Measurements from ENCODE around the gene CTNNB1. TPM values are rescaled to one million over a fixed set of nuclear protein-coding genes. Genes with fewer than 3 reads are reported as not detected.

The CTNNB1 gene
- total and polyA plus RNA-seq, 2 of the 8 experiments (the other 6 are each of a cell fraction or from before 2014, with no cell fraction given): 356 to 579 TPM

DNA sequence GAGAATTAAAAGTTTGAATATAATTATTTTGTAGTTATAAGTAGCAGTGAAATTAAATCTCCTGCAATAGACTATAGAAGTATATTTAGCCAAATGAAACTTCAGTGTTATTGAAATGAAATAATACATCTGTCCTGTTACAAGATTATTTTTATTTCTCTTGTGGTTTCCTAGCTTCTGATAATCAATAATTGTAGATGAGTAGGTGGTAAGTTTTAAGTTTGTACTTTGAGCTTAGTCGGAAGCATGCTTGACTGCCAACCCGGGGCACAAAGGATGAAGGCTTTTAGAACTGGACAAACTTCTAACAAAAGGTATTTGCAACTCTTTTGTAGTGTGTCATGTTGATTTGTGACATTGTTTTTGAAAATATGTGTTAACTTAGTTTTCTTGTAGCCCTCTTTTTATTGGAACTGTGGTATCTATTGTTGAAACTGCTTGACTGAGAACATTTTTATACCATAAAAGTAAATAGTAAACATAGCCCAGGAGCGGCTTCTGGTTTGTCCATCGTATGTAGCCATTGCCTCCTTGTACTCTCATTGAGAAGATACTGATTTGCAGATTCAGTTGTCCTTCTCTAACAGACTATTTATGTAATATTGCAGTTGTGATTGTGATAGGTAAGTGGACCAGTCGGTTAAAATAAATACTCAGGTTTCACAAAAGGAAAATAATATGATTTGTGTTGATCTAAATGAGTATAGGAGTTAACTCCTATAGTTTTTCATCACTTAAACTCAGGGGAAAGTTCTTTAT, 2.9 kb downstream of the CTNNB1 start:
- H3K56ac ChIP-seq (replicated peaks; ENCODE audit: insufficient read length, low read depth, low read length): no peak overlapping the region
- no peak overlapping the region for H3K4ac ChIP-seq (replicated peaks; ENCODE audit: insufficient read length, low read depth, low read length)
- H3K4me3 ChIP-seq (ENCODE audit: extremely low read depth in 1 of 4, insufficient read depth in 2 of 4, low read depth in 3 of 4, low read length in 4 of 4): peak overlapping the region; percentile 2 to 99 (median 84)
- no peak overlapping the region for H2AFZ ChIP-seq (ENCODE audit: low read length)
- POLR2A ChIA-PET (ENCODE audit: partially characterized antibody): interaction anchor here (0.6 to 6.8 kb wide), 8 partner anchors 8 to 63 kb away, joined by 3 to 80 read pairs (median 4); no protein-coding TSS in a partner anchor
- no peak overlapping the region for H2AK5ac ChIP-seq (ENCODE audit: low read depth, low read length)
- WGBS, 2 experiments (ENCODE audit: extremely low coverage in 1 of 2, insufficient coverage in 1 of 2, insufficient read length in 1 of 2, insufficient replicate concordance in 2 of 2, low coverage in 1 of 2, low lambda C conversion rate in 2 of 2, missing lambda C conversion rate in 1 of 2): 9% methylated on average over 5 of the region's 5 CpGs; no CpG with 5 or more reads in 1 of the 2 experiments
- peaks cover 0 to 31% (median 5%) of the 10 kb centered on the region in 4 experiments; a peak in 6 of 7 replicates for H3K4me1 ChIP-seq (replicated peaks in 1 of 4; ENCODE audit: control insufficient read depth in 3 of 4, insufficient read depth in 4 of 4, low read length in 3 of 4)
- H4K20me1 ChIP-seq (replicated peaks in 1 of 2; ENCODE audit: control insufficient read depth in 1 of 2, insufficient read depth in 2 of 2, low read length in 2 of 2): peaks cover 24 to 36% of the 10 kb centered on the region in 2 experiments
- peaks cover 49 to 74% of the 10 kb centered on the region in 2 experiments for H3K79me2 ChIP-seq (ENCODE audit: control insufficient read depth in 1 of 2, insufficient read depth in 2 of 2, low read length in 2 of 2)
- no peak overlapping the region for H3K18ac ChIP-seq (ENCODE audit: extremely low read depth, low read length)
- no peaks in the 10 kb centered on the region for H3K79me1 ChIP-seq (ENCODE audit: low read depth, low read length)
- H4K91ac ChIP-seq (replicated peaks; ENCODE audit: insufficient read length, low read length): no peak overlapping the region
- H2BK20ac ChIP-seq (ENCODE audit: low read length): no peak overlapping the region
- no peak overlapping the region for H3K9ac ChIP-seq (replicated peaks in 1 of 4; ENCODE audit: extremely low read depth in 1 of 4, low read depth in 3 of 4, low read length in 3 of 4)
- no peaks in the 10 kb centered on the region for H3K9me3 ChIP-seq (ENCODE audit: insufficient read depth in 2 of 2, low read depth in 1 of 2, low read length in 1 of 2)
- H3K14ac ChIP-seq (ENCODE audit: insufficient read length): no peak overlapping the region
- peak overlapping the region; percentile 77 to 85 for H3K4me2 ChIP-seq (ENCODE audit: insufficient read depth in 1 of 2, low read depth in 2 of 2, low read length in 2 of 2)
- no peak overlapping the region for H2BK5ac ChIP-seq (ENCODE audit: low read depth, low read length)
- H4K8ac ChIP-seq (ENCODE audit: extremely low read depth, insufficient read depth, low read length): no peak overlapping the region
- H3K27me3 ChIP-seq (replicated peaks in 1 of 4; ENCODE audit: control insufficient read depth in 3 of 4, extremely low read depth in 1 of 4, insufficient read depth in 3 of 4, low read length in 3 of 4): no peaks in the 10 kb centered on the region
- H2BK12ac ChIP-seq (ENCODE audit: low read depth, low read length): no peak overlapping the region
- TF ChIP-seq TAF7 (optimal IDR thresholded peaks at IDR 0.05; ENCODE audit: borderline replicate concordance, low read depth, low read length) (no peak), CHD1 (IDR thresholded peaks at IDR 0.05; ENCODE audit: low read depth, low read length) (no peak), RBBP5 (IDR thresholded peaks at IDR 0.05; ENCODE audit: borderline replicate concordance, low read depth, low read length) (no peak), SP1 (IDR thresholded peaks at IDR 0.05; ENCODE audit: low read depth, low read length) (no peak), EGR1 (IDR thresholded peaks at IDR 0.05; ENCODE audit: borderline replicate concordance, low read depth, low read length) (no peak), RXRA (IDR thresholded peaks at IDR 0.05; ENCODE audit: insufficient read depth, low read depth, low read length) (no peak), NRF1 (IDR thresholded peaks at IDR 0.05; ENCODE audit: low read depth, low read length) (no peak), SAP30 (IDR thresholded peaks at IDR 0.05; ENCODE audit: insufficient read depth, insufficient replicate concordance, low read length) (no peak)
- no peak overlapping the region for H3K27ac ChIP-seq (ENCODE audit: low read depth, low read length)
- DNase-seq (ENCODE audit: low read depth in 1 of 2, low spot score in 2 of 2): no peak
- H2BK120ac ChIP-seq (replicated peaks; ENCODE audit: low read depth, low read length): no peak overlapping the region
- CTCF ChIA-PET (ENCODE audit: partially characterized antibody): interaction anchor here (0.6 to 1.0 kb wide), 5 partner anchors 12 to 361 kb away, joined by 3 to 5 read pairs (median 4); no protein-coding TSS in a partner anchor
- H2BK15ac ChIP-seq (ENCODE audit: low read length): no peak overlapping the region
- FAIRE-seq: no peak
- H3K23ac ChIP-seq (ENCODE audit: insufficient read length): no peak overlapping the region
- no peaks in the 10 kb centered on the region for H3K36me3 ChIP-seq (ENCODE audit: control insufficient read depth in 2 of 4, insufficient read depth in 4 of 4, low read length in 3 of 4)
- peaks cover 12% of the 10 kb centered on the region for H3K23me2 ChIP-seq (ENCODE audit: low read depth, low read length)
- no peak overlapping the region for H4K5ac ChIP-seq (ENCODE audit: insufficient read length, low read depth, low read length)

Measured in H1 (cell line).